Retinal pigment epithelial cell (primary cell): ENCODE measurements around the gene OTOP3.

Source experiments
- DNase-seq: peaks from one replicate; pipeline ENCODE4 v3.0.0-alpha.2; 2010; ENCODE audit warnings: low read depth
- H3K4me3 ChIP-seq: 2 replicates; pipeline ENCODE4 v1.5.1; 2011; ENCODE audit warnings: mild to moderate bottlenecking, low read length, control low read depth, moderate library complexity
- TF ChIP-seq, protein P1 (sequence below): conservative IDR thresholded peaks from 2 replicates; pipeline ENCODE4 v1.5.1; 2011; ENCODE audit warnings: low read depth, low read length, control low read depth, inconsistent platforms

The OTOP3 gene

DNA sequence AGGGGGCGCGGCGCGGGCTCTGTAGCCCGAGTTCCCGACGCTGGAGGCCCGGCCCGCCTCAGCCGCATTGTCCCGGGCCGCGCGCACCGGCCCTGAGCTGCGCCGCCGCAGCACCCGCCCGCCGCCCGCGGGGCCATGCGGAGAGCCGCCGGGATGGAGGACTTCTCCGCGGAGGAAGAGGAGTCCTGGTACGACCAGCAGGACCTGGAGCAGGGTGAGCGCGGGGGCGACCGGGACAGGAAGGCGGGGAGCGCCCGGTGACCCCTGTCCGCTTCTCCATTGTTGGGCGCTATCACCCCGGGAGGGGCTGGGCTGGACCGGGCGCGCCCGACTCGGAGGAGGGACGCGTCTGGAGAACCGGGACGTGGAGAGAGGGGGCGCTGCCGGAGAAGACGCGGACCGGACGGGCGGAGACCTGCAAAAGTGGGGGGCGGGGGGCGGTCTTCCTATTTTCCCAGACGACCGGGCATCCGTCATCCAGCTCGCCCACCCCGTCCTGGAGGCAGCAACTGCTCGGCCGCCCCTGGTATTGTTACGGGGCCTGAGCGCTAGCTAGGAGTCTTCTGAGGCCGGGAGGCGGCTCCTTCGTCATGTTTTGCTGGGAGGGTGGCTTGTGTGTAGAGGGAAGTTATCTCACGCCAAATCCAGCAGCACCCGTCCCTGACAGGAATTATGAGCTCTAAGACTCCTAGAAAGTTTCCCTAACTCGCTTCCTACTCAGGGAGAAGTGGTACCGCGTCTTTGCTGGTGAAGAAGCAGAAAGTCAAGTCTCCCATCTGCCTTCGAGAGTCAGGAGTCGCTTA, 52.4 kb downstream of the OTOP3 start:
- TF ChIP-seq, protein P1, sequence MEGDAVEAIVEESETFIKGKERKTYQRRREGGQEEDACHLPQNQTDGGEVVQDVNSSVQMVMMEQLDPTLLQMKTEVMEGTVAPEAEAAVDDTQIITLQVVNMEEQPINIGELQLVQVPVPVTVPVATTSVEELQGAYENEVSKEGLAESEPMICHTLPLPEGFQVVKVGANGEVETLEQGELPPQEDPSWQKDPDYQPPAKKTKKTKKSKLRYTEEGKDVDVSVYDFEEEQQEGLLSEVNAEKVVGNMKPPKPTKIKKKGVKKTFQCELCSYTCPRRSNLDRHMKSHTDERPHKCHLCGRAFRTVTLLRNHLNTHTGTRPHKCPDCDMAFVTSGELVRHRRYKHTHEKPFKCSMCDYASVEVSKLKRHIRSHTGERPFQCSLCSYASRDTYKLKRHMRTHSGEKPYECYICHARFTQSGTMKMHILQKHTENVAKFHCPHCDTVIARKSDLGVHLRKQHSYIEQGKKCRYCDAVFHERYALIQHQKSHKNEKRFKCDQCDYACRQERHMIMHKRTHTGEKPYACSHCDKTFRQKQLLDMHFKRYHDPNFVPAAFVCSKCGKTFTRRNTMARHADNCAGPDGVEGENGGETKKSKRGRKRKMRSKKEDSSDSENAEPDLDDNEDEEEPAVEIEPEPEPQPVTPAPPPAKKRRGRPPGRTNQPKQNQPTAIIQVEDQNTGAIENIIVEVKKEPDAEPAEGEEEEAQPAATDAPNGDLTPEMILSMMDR, result peak; percentile 42
- H3K4me3 ChIP-seq, result peak overlapping the region; percentile 73
- DNase-seq, result no peak

DNA sequence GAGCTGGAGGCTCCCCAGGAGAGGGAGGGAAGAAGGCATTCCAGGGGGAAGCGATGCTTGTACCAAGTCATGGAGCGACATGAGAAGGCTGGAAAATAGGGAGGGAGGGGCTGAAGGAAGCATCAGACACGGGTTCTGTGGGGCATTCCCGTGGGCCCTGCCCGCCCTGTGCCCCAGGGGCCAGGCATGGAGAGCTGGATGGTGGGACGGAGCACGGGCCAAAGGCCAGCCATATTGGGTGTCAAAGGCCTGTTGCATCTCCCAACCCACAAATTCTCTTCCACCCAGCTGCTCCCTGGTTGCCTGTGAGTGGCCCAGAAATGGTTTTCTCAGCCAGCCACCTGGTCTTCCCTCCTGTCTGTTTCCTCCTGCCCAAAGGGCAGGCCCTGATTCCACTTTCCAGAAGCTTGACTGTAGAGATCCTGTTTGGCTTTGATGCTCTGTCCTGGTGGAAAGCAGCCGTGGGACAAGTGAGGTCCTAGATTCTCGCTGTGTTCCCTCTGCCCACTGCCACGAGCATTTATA, 54.9 kb downstream of the OTOP3 start:
- DNase-seq, result no peak
- TF ChIP-seq, protein P1, result no peak
- H3K4me3 ChIP-seq, result no peak overlapping the region

DNA sequence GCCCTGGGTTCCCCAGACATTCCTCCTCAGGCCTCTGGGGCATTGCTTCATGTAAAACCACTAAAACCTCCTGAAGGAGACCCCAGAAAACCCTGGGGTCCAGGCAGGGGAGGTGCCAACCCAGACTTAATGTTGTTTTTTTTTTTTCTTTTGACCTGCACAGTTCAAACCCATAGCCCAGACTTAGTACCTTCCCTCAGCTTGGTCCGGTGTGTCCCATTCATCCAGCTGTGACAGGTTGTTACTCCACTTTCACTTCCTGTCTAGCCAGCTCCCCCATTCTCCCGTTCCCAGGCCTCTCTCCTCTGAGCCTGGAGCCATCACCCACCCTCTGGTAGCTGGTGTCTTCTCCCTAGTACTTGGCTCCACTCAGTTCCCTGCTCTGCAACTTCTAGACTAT, 56.5 kb downstream of the OTOP3 start:
- TF ChIP-seq, protein P1, result no peak
- no peak overlapping the region for H3K4me3 ChIP-seq

DNA sequence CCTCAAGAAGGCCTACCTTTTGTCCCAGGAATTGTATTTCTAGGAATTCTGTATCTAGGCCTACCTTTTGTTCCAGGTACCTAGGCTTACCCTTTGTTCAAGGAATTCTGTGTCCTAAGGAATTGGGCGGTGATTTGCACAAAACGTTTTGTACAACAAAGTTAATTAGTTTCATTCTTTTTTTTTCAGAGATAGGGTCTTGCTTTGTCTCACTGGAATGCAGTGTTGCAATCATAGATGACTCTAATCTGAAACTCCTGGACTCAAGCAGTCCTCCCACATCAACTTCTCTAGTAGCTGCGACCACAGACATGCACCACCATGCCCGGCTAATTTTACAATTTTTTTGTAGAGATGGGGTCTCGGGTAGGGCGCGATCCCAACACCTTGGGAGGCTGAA, 58.7 kb downstream of the OTOP3 start:
- H3K4me3 ChIP-seq, result no peak overlapping the region
- TF ChIP-seq, protein P1, result no peak
- no peak for DNase-seq

More for the DNA sequence above, 56.5 kb downstream of the OTOP3 start:
- no peak for DNase-seq

DNA sequence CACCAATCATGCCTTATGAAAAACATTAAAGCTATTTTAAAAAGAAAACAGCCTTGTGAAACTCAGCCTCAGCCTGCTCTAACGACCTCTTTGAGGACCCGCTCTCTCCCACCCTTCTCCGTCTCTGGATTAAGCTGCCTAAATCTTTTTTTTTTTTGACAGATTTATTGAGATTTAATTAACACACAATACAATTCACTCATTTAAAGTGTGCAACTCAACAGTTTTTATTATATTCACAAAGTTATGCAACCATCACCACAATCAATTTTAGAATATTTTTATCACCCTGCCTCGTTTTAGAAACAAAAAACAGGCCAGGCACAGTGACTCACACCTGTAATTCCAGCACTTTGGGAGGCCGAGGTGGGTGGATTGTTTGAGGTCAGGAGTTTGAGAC, 60.1 kb downstream of the OTOP3 start:
- no peak overlapping the region for H3K4me3 ChIP-seq
- TF ChIP-seq, protein P1, result no peak
- no peak for DNase-seq

DNA sequence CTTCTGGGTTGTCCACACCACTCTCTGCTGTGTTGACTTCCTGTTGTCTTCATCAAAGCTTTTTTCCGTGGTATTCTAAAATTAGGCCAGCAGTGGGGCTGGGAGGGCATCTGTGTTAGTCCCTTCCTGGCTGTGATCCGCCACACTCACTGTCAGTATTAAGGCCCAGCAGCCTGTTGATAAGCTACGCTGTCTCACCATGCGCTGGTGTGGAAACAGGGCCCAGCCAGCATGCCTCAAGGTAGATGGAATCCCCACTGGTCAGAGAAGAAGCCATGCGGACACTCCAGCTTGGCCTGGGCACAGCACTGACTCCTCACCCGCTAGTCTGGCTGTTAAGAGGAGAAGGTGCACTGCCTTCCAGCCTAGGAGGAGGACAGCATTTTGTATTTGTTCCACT, 63.1 kb downstream of the OTOP3 start:
- no peak for DNase-seq
- H3K4me3 ChIP-seq, result no peak overlapping the region
- TF ChIP-seq, protein P1, result no peak

DNA sequence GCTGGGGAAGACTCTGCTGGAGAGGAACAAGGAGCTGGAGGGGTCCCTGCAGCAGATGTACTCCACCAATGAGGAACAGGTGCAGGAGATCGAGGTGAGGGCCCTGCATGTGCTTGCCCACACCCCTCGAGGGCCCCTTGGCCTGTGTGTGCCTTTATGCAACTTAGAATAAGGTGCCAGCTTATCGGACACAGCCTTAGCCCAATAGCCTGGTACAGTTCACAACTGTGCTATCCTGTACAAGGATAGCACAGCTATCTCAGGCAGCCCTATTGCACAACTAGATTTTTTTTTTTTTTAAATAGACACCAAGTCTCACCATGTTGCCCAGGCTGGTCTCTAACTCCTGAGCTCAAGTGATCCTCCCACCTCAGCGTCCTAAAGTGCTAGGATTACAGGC, 63.8 kb downstream of the OTOP3 start:
- DNase-seq, result no peak
- TF ChIP-seq, protein P1, result no peak
- H3K4me3 ChIP-seq, result no peak overlapping the region
